ENCODE results near the gene C5orf58. TPM values are rescaled to one million over a fixed set of nuclear protein-coding genes. Genes with fewer than 3 reads are reported as not detected.

The C5orf58 gene
- total and polyA plus RNA-seq, 10 of the 15 experiments (the other 5 are each of a cell fraction or from before 2014, with no cell fraction given): 0.13 to 0.27 (median 0.26) TPM; not detected in 7

GRCh38 chr5:170223906-170224305 is 8.9 kb upstream of the C5orf58 start:
- POLR2A ChIA-PET: no interaction called here
- H2AFZ ChIP-seq (ENCODE audit: control insufficient read depth, low read depth, low read length): no peak overlapping the region
- H3K4me1 ChIP-seq (ENCODE audit: control insufficient read depth, insufficient read depth, low read length): no peaks in the 10 kb centered on the region
- H3K9ac ChIP-seq (ENCODE audit: control insufficient read depth, insufficient read depth, low read length): no peak overlapping the region
- H4K20me1 ChIP-seq (ENCODE audit: control insufficient read depth, insufficient read depth): no peaks in the 10 kb centered on the region
- no peak for ATAC-seq
- H3K27ac ChIP-seq (ENCODE audit: control insufficient read depth, insufficient read depth): no peak overlapping the region
- H3K4me3 ChIP-seq: no peak overlapping the region
- intact Hi-C loops (cut with micrococcal nuclease; ENCODE audit: unreplicated experiment): no loop called here
- SMC1A ChIA-PET (ENCODE audit: uncharacterized antibody, unreplicated experiment): interaction anchor here (0.9 to 7.1 kb wide), 8 partner anchors 12 to 202 kb away, joined by 3 to 66 read pairs (median 6); no protein-coding TSS in a partner anchor
- no peaks in the 10 kb centered on the region for H3K79me2 ChIP-seq (ENCODE audit: control insufficient read depth, insufficient read depth, low read length)
- DNase-seq (ENCODE audit: low read depth, low spot score): no peak
- no TSS peak for BruUV-seq (replicated peaks)
- CTCF ChIA-PET: interaction anchor here (0.9 to 10.2 kb wide), 16 partner anchors 8 to 1236 kb away, joined by 3 to 180 read pairs (median 4); partner anchors contain the start of gene C5orf58
- RAD21 ChIA-PET (ENCODE audit: unreplicated experiment): interaction anchor here (0.5 to 4.9 kb wide), 8 partner anchors 42 to 197 kb away, joined by 3 to 60 read pairs (median 4); no protein-coding TSS in a partner anchor
- no peak for FAIRE-seq
- 10% methylated on average over 5 of the region's 5 CpGs for WGBS (ENCODE audit: insufficient coverage, insufficient replicate concordance, low lambda C conversion rate, missing lambda C conversion rate)
- H3K4me2 ChIP-seq (ENCODE audit: control insufficient read depth, insufficient read depth): no peak overlapping the region
- in situ Hi-C loops (cut with MboI): loop anchor here (10.0 kb wide), 1 partner anchor 401 kb away; no protein-coding TSS in a partner anchor
- no peaks in the 10 kb centered on the region for H3K36me3 ChIP-seq (ENCODE audit: control insufficient read depth in 2 of 2, insufficient read depth in 2 of 2, low read length in 1 of 2)
- TF ChIP-seq MTA3 (IDR thresholded peaks at IDR 0.05; ENCODE audit: borderline replicate concordance, low read length) (no peak), JUND (IDR thresholded peaks at IDR 0.05; ENCODE audit: low read depth, low read length) (no peak), NFIC (IDR thresholded peaks at IDR 0.05; ENCODE audit: low read depth, low read length) (no peak), ZZZ3 (IDR thresholded peaks at IDR 0.05; ENCODE audit: control insufficient read depth, insufficient read length, low read depth) (no peak), STAT1 (conservative IDR thresholded peaks at IDR 0.05) (no peak), USF2 (IDR thresholded peaks at IDR 0.05; ENCODE audit: borderline replicate concordance, low read depth, low read length) (no peak), IRF3 (IDR thresholded peaks at IDR 0.05) (no peak), MXI1 (IDR thresholded peaks at IDR 0.05; ENCODE audit: low read depth, low read length) (no peak), MEF2A (IDR thresholded peaks at IDR 0.05; ENCODE audit: insufficient read depth, low read depth, low read length) (no peak), POU2F2 (IDR thresholded peaks at IDR 0.05; ENCODE audit: borderline replicate concordance, low read depth, low read length) (no peak), USF1 (IDR thresholded peaks at IDR 0.05; ENCODE audit: borderline replicate concordance, extremely low read length, insufficient read depth, low read depth, low read length) (no peak), PML (IDR thresholded peaks at IDR 0.05; ENCODE audit: low read length) (no peak), ATF7 (IDR thresholded peaks at IDR 0.05; ENCODE audit: low read depth) (no peak), EP300 (IDR thresholded peaks at IDR 0.05; ENCODE audit: borderline replicate concordance in 1 of 2, control insufficient read depth in 1 of 2, low read depth in 2 of 2, low read length in 2 of 2) (no peak), TBL1XR1 (IDR thresholded peaks at IDR 0.05; ENCODE audit: low read depth, low read length) (no peak), RBBP5 (conservative IDR thresholded peaks at IDR 0.05) (no peak), CEBPB (IDR thresholded peaks at IDR 0.05; ENCODE audit: borderline replicate concordance in 1 of 2, low read depth in 2 of 2, low read length in 2 of 2) (no peak), NR2C1 (IDR thresholded peaks at IDR 0.05) (no peak)
- TF ChIP-seq, protein P1, sequence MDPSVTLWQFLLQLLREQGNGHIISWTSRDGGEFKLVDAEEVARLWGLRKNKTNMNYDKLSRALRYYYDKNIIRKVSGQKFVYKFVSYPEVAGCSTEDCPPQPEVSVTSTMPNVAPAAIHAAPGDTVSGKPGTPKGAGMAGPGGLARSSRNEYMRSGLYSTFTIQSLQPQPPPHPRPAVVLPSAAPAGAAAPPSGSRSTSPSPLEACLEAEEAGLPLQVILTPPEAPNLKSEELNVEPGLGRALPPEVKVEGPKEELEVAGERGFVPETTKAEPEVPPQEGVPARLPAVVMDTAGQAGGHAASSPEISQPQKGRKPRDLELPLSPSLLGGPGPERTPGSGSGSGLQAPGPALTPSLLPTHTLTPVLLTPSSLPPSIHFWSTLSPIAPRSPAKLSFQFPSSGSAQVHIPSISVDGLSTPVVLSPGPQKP (IDR thresholded peaks at IDR 0.05; ENCODE audit: low read depth, low read length): no peak
- no peaks in the 10 kb centered on the region for H3K9me3 ChIP-seq (replicated peaks; ENCODE audit: control insufficient read depth, insufficient read depth, low read length)
- H3K27me3 ChIP-seq (replicated peaks in 1 of 2; ENCODE audit: control insufficient read depth in 2 of 2, insufficient read depth in 2 of 2, low read length in 1 of 2): no peaks in the 10 kb centered on the region; a peak in 1 of 4 replicates

Measured in GM12878 (cell line).